GM21576 (cell line): Measurements from ENCODE around the gene NLGN1.

Experiments used
- ATAC-seq: cut with Tn5 transposase; IDR thresholded peaks from one replicate; pipeline ENCODE4 v1.9.1; 2021; ENCODE audit warnings: mild to moderate bottlenecking, moderate library complexity; ENCODE audit not compliant: unreplicated experiment

Gene NLGN1

GRCh38 chr3:173893835-173894234 lies 496.3 kb downstream of the NLGN1 start:
- no peak for ATAC-seq

DNA sequence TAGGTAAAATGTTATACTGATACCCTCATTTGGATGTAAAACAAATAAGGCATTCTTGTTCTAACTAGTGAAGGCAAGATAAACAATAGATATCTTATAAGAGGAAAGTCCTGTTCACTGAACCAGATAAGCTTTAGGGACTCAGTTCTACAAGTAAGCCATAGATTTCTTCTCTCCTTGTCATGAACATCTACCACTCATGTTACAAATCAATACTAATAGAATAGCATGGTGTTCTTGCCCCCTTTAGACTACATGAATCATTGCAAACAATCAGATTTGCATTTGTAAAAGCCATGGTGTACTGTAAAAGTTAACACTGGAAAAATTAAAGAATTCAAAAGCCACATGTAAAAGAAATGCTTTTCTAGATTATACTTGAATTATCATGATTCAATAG lies 500.1 kb downstream of the NLGN1 start:
- ATAC-seq: no peak

GRCh38 chr3:173901649-173902048 lies 504.1 kb downstream of the NLGN1 start:
- no peak for ATAC-seq

DNA sequence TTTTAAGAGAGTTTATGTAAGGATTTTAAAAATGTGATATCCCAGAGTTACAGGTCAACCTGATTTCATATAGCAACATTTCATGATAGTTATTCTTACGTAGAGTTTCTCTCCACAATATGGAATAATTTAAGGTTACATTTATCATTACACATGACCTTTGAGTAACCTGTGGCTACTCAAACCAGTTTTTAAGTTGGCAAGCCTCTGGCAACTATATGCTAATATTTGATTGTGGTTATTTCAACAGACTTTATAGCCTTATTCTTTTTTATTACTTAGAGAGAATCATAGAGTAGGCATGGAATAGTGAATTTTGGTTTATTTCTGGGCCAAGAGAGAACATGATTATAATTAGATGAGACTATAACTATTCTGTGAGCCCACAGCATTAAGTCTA lies 504.9 kb downstream of the NLGN1 start:
- ATAC-seq: no peak

DNA sequence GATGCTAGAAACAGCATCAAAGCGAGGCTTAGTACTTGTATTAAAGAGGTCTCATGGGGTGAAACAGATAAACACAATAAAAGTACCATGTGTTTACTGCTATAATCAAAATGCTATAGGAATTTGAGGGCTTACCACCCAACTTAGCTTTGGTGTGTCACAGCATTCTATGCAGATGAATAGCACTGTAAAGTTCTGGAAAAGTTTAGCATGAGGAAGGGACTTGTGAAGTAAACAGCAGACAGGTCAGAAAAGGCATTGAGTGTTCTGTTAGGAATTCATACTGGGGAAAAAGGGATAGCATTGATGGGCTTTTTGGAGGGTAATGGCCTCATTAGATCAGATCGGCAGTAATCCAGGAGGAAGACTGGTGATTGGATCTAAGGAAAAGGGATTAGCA lies 505.3 kb downstream of the NLGN1 start:
- ATAC-seq: no peak

GRCh38 chr3:173905381-173905780 lies 507.8 kb downstream of the NLGN1 start:
- no peak for ATAC-seq

GRCh38 chr3:173911446-173911845 lies 513.9 kb downstream of the NLGN1 start:
- no peak for ATAC-seq

GRCh38 chr3:173912126-173912525 lies 514.6 kb downstream of the NLGN1 start:
- no peak for ATAC-seq

DNA sequence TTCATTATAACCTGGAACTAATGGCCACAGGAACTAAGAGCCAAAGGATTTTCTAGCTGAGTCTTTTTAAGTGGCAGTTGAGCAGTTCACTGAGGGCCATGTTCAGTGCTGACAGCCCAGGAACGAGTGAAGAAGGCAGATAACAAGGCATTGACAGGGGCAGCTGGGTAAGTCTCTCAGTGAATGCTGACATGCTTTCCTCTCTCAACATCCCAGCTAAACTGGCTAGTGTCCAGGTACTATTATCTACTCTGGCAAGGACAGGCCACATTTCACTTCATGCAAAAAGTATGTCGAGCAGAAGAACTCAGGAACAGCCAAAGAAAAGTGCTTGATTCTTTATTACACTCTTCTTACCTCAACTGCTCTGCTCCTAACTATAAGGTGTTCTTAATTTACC lies 515.9 kb downstream of the NLGN1 start:
- no peak for ATAC-seq

DNA sequence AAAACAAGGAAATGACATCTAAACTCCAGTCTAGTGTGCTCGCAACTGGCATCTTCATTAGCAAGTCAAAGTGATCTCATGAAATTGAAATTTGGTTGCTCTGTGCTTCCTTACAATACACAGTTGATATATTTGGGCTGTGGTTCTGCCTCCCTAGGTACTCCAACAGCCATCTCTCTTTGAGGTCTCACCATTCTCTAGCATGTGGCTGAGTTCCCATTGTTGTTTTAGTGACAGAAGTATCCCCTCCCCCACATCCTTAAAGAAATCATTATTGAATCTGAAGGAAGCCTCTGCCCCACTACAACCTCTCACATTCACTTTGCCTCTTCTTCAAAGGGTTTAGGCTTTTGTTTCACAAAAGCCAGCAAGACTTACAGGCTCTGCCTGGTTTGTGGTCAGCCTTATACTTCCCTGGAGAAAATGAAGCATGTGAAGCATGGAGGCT lies 516.5 kb downstream of the NLGN1 start:
- no peak for ATAC-seq

GRCh38 chr3:173916799-173917198 lies 519.3 kb downstream of the NLGN1 start:
- no peak for ATAC-seq

GRCh38 chr3:173920386-173920785 lies 522.8 kb downstream of the NLGN1 start:
- no peak for ATAC-seq

DNA sequence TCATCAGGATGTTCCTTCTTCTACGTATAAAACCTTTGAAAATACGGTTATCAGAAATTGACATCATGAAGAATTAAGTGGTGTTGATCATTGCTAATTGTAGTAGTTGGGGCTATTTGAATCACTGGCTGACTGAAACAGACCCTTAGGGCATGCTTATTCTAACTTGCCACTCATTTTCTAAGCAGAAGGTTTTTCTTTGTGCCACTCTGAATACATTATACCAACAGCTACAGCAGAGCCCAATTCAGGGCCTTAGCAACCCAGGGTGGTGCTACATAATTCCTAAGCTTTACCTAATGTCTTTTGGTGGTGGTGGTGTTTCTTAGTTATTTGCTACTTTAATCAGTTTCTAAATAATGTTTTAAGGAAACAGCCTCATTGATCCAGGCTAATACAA lies 524.2 kb downstream of the NLGN1 start:
- ATAC-seq: no peak

- no peak for ATAC-seq
These were observed 525.7 kb downstream of the NLGN1 start for GRCh38 chr3:173923204-173923603.

GRCh38 chr3:173930251-173930650 lies 532.7 kb downstream of the NLGN1 start:
- ATAC-seq: no peak

DNA sequence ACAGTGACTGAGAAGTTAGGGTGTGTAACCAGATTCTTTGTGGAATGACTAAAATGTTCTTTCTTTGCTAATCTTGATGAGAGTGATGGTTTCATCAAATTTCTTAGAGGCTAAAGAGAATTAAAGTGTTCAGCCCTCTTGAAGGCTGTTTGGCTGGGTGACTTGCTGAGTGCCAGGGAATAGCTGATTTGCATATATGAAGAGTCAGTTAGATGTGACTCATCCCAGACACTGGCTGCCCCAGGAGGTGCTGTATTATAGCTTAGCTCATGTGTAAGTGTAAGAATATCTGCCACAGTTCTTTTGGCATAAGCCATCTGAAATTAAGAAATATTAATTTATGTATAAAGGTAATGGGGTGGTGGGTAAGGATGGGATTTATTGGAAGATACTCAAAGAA lies 535.1 kb downstream of the NLGN1 start:
- ATAC-seq: no peak

DNA sequence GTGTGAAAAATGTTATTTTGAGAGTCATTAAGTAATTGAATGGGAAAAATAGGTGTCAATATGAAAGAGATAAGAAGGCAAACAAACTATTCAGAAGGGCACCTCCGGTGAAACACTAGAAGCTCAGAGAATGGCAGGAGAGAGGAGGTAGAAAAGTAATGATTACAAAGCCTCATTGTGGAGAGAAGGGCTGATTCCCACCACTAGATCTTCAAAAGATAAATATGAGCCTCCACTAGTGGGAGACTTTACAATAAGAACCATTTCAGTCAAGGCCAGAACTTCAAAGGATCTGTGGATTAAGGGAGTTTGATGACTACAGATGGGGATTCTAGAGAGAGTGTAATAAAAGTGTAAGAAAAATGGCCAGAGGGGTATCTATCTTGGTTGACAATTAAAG lies 535.6 kb downstream of the NLGN1 start:
- ATAC-seq: no peak

DNA sequence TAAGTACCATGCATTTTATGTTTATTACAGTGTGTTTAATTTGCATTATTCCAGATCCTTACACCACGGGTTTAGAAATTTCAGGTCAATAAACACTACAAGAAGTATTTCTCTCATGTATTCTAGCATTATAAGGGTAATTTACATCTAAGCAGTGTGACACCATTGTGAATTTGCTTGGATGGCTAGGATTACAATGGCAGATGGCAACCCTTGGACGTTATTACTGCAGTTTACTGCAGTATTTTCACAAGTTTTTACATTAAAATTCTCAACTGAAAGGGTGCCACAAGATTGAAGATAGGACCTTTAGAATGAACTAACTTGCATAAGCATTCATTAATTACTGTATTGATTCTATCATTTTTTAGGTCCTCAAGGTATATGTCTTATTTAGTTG lies 538.8 kb downstream of the NLGN1 start:
- no peak for ATAC-seq

DNA sequence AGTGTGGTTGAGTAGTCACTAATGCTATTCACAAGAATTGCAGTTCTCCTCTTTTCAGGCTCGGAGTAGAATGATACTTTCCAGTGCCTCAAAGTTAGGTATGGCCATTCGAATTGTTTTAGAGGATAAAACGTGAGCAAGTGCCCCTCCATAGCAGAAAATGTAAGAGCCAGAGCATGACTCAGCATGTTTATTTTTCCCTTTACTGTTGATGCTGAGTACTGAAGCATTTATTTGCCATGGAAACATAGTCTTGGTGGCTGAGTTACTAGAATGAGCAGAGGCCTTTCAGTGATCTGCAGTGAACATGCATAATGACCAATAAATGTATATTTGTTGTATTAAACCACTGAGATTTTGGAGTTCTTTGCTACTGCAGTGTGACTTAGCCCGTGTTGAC lies 540.6 kb downstream of the NLGN1 start:
- no peak for ATAC-seq

GRCh38 chr3:173938616-173939015 lies 541.1 kb downstream of the NLGN1 start:
- no peak for ATAC-seq

DNA sequence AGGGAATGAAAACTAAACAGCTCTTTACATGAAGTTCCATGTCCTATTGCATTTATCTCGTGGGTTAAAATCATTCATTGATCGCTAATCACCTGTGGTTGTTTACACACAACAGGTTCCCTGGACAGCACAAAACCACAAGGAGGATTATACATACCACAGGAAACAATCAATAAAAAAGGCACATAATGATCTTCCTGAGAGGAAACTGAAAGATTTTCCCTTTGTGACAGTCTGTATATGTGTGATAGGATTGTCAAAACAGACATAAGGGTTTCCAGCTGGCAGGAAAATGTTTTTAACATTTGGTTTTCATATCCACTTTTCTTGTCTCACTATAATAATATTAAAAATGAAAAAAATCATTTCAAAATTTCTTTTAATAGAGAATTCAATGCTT lies 541.8 kb downstream of the NLGN1 start:
- no peak for ATAC-seq

DNA sequence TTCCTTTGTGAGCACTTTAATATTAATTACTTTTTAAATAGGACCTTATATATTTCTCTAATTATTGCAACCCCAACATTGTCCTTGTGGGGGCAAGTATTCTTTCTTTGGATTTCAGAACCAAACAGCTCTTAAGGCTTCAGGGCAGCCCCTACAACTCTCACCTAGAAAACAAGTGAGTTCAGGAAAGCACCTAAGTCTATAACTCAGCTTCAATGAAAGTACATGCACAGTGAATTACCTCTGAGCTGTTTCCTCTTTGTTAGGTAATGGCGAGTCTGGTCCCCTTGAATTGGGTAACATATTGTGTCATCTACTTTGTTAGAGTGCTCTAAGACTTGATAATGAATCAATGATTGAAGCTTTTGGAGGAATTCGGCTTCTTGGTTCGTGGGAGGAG lies 545.7 kb downstream of the NLGN1 start:
- ATAC-seq: no peak

- ATAC-seq: no peak
These were observed 547.6 kb downstream of the NLGN1 start for GRCh38 chr3:173945170-173945569.

GRCh38 chr3:173945806-173946205 lies 548.3 kb downstream of the NLGN1 start:
- ATAC-seq: no peak
